Fibroblast of the aortic adventitia (primary cell): ENCODE results near the gene EML1. TPM values are rescaled to one million over a fixed set of nuclear protein-coding genes. Genes with fewer than 3 reads are reported as not detected.

ENCODE experiments used
- DNase-seq: peaks from one replicate; pipeline ENCODE4 v3.0.0-alpha.2; 2010; ENCODE audit warnings: low read depth
- H3K4me3 ChIP-seq: 2 replicates; pipeline ENCODE4 v1.5.1; 2011; ENCODE audit warnings: low read depth, mild to moderate bottlenecking, control low read depth, low read length, moderate library complexity
- small RNA-seq: library from RNA; depleted of rRNA; stranded (forward); fragments of <200 nt; gene quantifications from one replicate; pipeline ENCODE3, GENCODE V24; 2012
- total RNA-seq: library from RNA; depleted of rRNA; stranded (reverse); fragments of >200 nt; gene quantifications from 2 replicates; pipeline ENCODE4 v1.2.3, GENCODE V29; 2012; ENCODE audit warnings: low replicate concordance
- TF ChIP-seq, protein P1 (sequence below): IDR thresholded peaks from 2 replicates; pipeline ENCODE4 v1.5.1; 2011; ENCODE audit warnings: mild to moderate bottlenecking, low read length, control low read depth, inconsistent platforms; ENCODE audit not compliant: insufficient read depth

Gene EML1
- total RNA-seq, 1 donor: 80.3 TPM

DNA sequence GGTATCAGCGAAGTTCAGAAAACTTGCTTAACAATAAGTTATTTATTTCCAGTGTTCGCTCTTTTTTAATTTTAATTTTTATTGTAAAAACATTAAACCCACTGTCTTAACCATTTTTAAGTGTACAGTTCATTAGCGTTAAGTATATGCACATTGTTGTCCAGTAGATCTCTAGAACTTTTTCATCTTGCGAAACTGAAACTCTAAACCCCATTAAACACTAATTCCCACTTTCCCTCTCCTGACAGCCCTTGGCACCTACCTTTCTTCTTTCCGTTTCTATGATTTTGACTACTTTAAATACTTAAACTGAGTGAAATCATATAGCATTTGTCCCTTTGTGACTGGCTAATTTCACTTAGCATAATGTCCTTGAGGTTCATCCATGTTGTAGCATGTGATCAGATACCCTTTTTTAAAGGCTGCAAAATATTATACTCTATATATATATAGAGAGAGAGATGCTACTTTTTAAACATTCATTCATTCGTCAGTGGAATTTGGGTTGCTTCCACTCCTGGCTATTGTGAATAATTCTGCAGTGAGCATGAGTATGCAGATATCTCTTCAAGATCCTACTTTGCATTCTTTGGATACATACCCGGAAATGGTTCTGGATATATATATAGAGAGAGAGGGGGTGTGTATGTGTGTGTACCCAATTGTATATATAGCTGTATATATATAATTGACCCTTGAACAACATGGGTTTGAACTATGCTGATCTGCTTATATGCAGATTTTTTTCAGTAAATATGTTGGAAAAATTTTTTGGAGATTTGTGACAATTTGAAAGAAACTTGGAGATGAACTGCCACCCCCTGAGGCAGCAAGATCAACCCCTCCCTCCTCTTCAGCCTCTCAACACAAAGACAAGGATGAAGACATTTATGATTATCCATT, 197.3 kb downstream of the EML1 start:
- DNase-seq: peak; percentile 36
- no peak overlapping the region for H3K4me3 ChIP-seq
- TF ChIP-seq, protein P1, sequence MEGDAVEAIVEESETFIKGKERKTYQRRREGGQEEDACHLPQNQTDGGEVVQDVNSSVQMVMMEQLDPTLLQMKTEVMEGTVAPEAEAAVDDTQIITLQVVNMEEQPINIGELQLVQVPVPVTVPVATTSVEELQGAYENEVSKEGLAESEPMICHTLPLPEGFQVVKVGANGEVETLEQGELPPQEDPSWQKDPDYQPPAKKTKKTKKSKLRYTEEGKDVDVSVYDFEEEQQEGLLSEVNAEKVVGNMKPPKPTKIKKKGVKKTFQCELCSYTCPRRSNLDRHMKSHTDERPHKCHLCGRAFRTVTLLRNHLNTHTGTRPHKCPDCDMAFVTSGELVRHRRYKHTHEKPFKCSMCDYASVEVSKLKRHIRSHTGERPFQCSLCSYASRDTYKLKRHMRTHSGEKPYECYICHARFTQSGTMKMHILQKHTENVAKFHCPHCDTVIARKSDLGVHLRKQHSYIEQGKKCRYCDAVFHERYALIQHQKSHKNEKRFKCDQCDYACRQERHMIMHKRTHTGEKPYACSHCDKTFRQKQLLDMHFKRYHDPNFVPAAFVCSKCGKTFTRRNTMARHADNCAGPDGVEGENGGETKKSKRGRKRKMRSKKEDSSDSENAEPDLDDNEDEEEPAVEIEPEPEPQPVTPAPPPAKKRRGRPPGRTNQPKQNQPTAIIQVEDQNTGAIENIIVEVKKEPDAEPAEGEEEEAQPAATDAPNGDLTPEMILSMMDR: no peak

DNA sequence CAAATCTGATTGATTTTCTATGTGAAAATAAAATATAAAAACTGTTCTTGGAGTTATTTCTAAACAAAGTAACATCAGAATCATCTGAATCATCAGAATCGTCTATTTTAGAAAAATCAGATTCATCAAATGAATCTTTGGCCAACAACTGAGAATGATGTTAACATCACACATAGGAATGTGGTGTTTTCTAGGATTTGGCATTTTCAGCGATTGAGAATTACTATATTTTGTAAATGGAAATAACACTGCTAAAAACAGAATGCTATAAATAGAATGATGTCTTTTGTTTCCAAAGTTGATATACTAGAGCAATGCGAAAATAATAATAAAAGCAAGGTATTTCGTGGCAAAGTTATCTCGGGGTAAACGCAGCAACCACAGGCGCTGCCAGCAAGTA, 198.1 kb downstream of the EML1 start:
- no peak for DNase-seq
- no peak overlapping the region for H3K4me3 ChIP-seq
- TF ChIP-seq, protein P1: no peak

Small RNAs within 50 kb of the gene (small RNA-seq; reads per million reads assigned to genes)
- gene RNU1-47P: not detected

Other genes with a start within 250 kb of the EML1 start
- 2.9 and 3.4 TPM in 2 replicates for gene CCDC85C, start 189.2 kb upstream of the EML1 start, total RNA-seq
- gene HHIPL1, start 148.3 kb upstream of the EML1 start, total RNA-seq: 4.4 and 5.1 TPM in 2 replicates
- 0.36 and 0.49 TPM in 2 replicates for gene CYP46A1, start 109.1 kb upstream of the EML1 start, total RNA-seq